A549 (cell line): ENCODE results near the gene EPB41L4B.

Experiments
- BHLHE40 ChIP-seq: IDR thresholded peaks from 2 replicates; pipeline ENCODE4 v1.6.1; 2012; ENCODE audit warnings: low read depth, low read length, inconsistent platforms
- EP300 ChIP-seq, 2 experiments: fragments of >200 bp; sonication (Bioruptor Twin); formaldehyde crosslinking; IDR thresholded peaks; 2 replicates in 1 of 2; 3 replicates in 1 of 2; pipeline ENCODE4 v1.6.1; 2016 to 2017
- FOXS1 ChIP-seq: fragments of 250-450 bp; sonication (Bioruptor Pico); IDR thresholded peaks from 2 replicates; pipeline ENCODE4 v1.5.0; 2020; ENCODE audit warnings: mild to moderate bottlenecking, moderate library complexity
- KDM5A ChIP-seq: fragments of 200-600 bp; sonication (generic); IDR thresholded peaks from 2 replicates; pipeline ENCODE4 v1.6.1; 2016; ENCODE audit warnings: antibody characterized with exemption, mild to moderate bottlenecking
- MAX ChIP-seq: IDR thresholded peaks from 2 replicates; pipeline ENCODE4 v1.6.1; 2012
- POLR2A ChIP-seq: IDR thresholded peaks from 2 replicates; pipeline ENCODE4 v1.6.1; 2012; ENCODE audit warnings: mild to moderate bottlenecking, low read length
- RAD21 ChIP-seq, 2 experiments: fragments of >200 bp in 1 of 2; sonication (Bioruptor Twin) in 1 of 2; formaldehyde crosslinking in 1 of 2; IDR thresholded peaks in 1 of 2; conservative IDR thresholded peaks in 1 of 2; 2 replicates in 1 of 2; 3 replicates in 1 of 2; pipeline ENCODE4 v1.6.1; 2012 to 2018; ENCODE audit warnings: inconsistent platforms in 1 of 2
- TF ChIP-seq, protein P1 (sequence below): fragments of >200 bp; sonication (Bioruptor Twin); formaldehyde crosslinking; IDR thresholded peaks from 3 replicates; pipeline ENCODE4 v1.5.1; 2016

GRCh38 chr9:109166171-109166770 is 154.6 kb downstream of the EPB41L4B start:
- TF ChIP-seq POLR2A: no peak
- TF ChIP-seq, protein P1, sequence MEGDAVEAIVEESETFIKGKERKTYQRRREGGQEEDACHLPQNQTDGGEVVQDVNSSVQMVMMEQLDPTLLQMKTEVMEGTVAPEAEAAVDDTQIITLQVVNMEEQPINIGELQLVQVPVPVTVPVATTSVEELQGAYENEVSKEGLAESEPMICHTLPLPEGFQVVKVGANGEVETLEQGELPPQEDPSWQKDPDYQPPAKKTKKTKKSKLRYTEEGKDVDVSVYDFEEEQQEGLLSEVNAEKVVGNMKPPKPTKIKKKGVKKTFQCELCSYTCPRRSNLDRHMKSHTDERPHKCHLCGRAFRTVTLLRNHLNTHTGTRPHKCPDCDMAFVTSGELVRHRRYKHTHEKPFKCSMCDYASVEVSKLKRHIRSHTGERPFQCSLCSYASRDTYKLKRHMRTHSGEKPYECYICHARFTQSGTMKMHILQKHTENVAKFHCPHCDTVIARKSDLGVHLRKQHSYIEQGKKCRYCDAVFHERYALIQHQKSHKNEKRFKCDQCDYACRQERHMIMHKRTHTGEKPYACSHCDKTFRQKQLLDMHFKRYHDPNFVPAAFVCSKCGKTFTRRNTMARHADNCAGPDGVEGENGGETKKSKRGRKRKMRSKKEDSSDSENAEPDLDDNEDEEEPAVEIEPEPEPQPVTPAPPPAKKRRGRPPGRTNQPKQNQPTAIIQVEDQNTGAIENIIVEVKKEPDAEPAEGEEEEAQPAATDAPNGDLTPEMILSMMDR: no peak
- no peak for TF ChIP-seq MAX
- TF ChIP-seq BHLHE40: no peak
- TF ChIP-seq KDM5A: no peak
- TF ChIP-seq RAD21 (conservative IDR thresholded peaks at IDR 0.05 in 1 of 2, IDR thresholded peaks at IDR 0.05 in 1 of 2): no peak
- TF ChIP-seq FOXS1 (CRISPR knock-in tag): no peak
- TF ChIP-seq EP300 (IDR thresholded peaks at IDR 0.05): no peak
